ENCODE measurements around the gene SELENOI.

The SELENOI gene

GRCh38 chr2:26438526-26438925 is 92.6 kb downstream of the SELENOI start:
- no peaks in the 10 kb centered on the region for H3K27me3 ChIP-seq (replicated peaks; ENCODE audit: insufficient read depth, low read length)
- H3K9ac ChIP-seq (ENCODE audit: low read length): no peak overlapping the region
- no peaks in the 10 kb centered on the region for H3K4me1 ChIP-seq (ENCODE audit: low read length)
- no peak for TF ChIP-seq EZH2 (optimal IDR thresholded peaks at IDR 0.05; ENCODE audit: low read depth, low read length)
- no peak for TF ChIP-seq CTCF (IDR thresholded peaks at IDR 0.05; ENCODE audit: low read length)
- TF ChIP-seq EZH2phosphoT487 (IDR thresholded peaks at IDR 0.05; ENCODE audit: low read length): no peak
- no peaks in the 10 kb centered on the region for H3K9me2 ChIP-seq (replicated peaks; ENCODE audit: insufficient read depth, low read length)
- no peak overlapping the region for H2AFZ ChIP-seq (ENCODE audit: low read length)
- no peaks in the 10 kb centered on the region for H3F3A ChIP-seq (ENCODE audit: insufficient read depth, low read length)
- no peak overlapping the region for H3K4me3 ChIP-seq (ENCODE audit: low read length)
- DNase-seq: no peak
- H3K4me2 ChIP-seq (ENCODE audit: low read depth, low read length): no peak overlapping the region
- no peaks in the 10 kb centered on the region for H3K9me3 ChIP-seq (replicated peaks; ENCODE audit: insufficient read depth, low read length)
- H4K20me1 ChIP-seq (ENCODE audit: insufficient read depth, low read length): no peaks in the 10 kb centered on the region
- no peaks in the 10 kb centered on the region for H3K79me2 ChIP-seq (ENCODE audit: low read length)
- H3K27ac ChIP-seq (ENCODE audit: low read length): no peak overlapping the region
- H3K36me3 ChIP-seq (replicated peaks; ENCODE audit: insufficient read depth, low read length): no peaks in the 10 kb centered on the region

- Histone ChIP-seq H3K4me3 (ENCODE audit: low read length) (no peak overlapping the region), H3K79me2 (ENCODE audit: low read length) (no peaks in the 10 kb centered on the region), H3K9me2 (replicated peaks; ENCODE audit: insufficient read depth, low read length) (no peaks in the 10 kb centered on the region), H3K9ac (ENCODE audit: low read length) (no peak overlapping the region), H3K27ac (ENCODE audit: low read length) (no peak overlapping the region), H3K9me3 (replicated peaks; ENCODE audit: insufficient read depth, low read length) (no peaks in the 10 kb centered on the region), H3F3A (ENCODE audit: insufficient read depth, low read length) (no peaks in the 10 kb centered on the region), H2AFZ (ENCODE audit: low read length) (no peak overlapping the region), H3K27me3 (replicated peaks; ENCODE audit: insufficient read depth, low read length) (no peaks in the 10 kb centered on the region), H3K36me3 (replicated peaks; ENCODE audit: insufficient read depth, low read length) (no peaks in the 10 kb centered on the region), H4K20me1 (ENCODE audit: insufficient read depth, low read length) (no peaks in the 10 kb centered on the region), H3K4me1 (ENCODE audit: low read length) (no peaks in the 10 kb centered on the region), H3K4me2 (ENCODE audit: low read depth, low read length) (no peak overlapping the region)
- DNase-seq: no peak
- TF ChIP-seq EZH2 (optimal IDR thresholded peaks at IDR 0.05; ENCODE audit: low read depth, low read length): no peak
- no peak for TF ChIP-seq CTCF (IDR thresholded peaks at IDR 0.05; ENCODE audit: low read length)
- no peak for TF ChIP-seq EZH2phosphoT487 (IDR thresholded peaks at IDR 0.05; ENCODE audit: low read length)
Observed at GRCh38 chr2:26438926-26439325, 93.0 kb downstream of the SELENOI start.

GRCh38 chr2:26442301-26442700 is 96.4 kb downstream of the SELENOI start:
- Histone ChIP-seq H3K36me3 (replicated peaks; ENCODE audit: insufficient read depth, low read length) (no peaks in the 10 kb centered on the region), H3K4me2 (ENCODE audit: low read depth, low read length) (no peak overlapping the region), H3K4me3 (ENCODE audit: low read length) (no peak overlapping the region), H3K27ac (ENCODE audit: low read length) (no peak overlapping the region), H3F3A (ENCODE audit: insufficient read depth, low read length) (no peaks in the 10 kb centered on the region), H3K9me2 (replicated peaks; ENCODE audit: insufficient read depth, low read length) (no peaks in the 10 kb centered on the region), H3K4me1 (ENCODE audit: low read length) (no peaks in the 10 kb centered on the region), H2AFZ (ENCODE audit: low read length) (no peak overlapping the region), H3K9me3 (replicated peaks; ENCODE audit: insufficient read depth, low read length) (no peaks in the 10 kb centered on the region), H3K9ac (ENCODE audit: low read length) (no peak overlapping the region), H3K79me2 (ENCODE audit: low read length) (no peaks in the 10 kb centered on the region), H4K20me1 (ENCODE audit: insufficient read depth, low read length) (no peaks in the 10 kb centered on the region), H3K27me3 (replicated peaks; ENCODE audit: insufficient read depth, low read length) (no peaks in the 10 kb centered on the region)
- no peak for DNase-seq
- TF ChIP-seq CTCF (IDR thresholded peaks at IDR 0.05; ENCODE audit: low read length) (no peak), EZH2 (optimal IDR thresholded peaks at IDR 0.05; ENCODE audit: low read depth, low read length) (no peak), EZH2phosphoT487 (IDR thresholded peaks at IDR 0.05; ENCODE audit: low read length) (no peak)

Data from MM.1S (cell line).